ENCODE measurements around the gene JARID2. TPM values are rescaled to one million over a fixed set of nuclear protein-coding genes. Genes with fewer than 3 reads are reported as not detected.
"Not testable (repeated sequence)": the region's sequence is repeated elsewhere in the genome, so short reads cannot be mapped to it uniquely, and the experiment has no call there.

Gene JARID2
- total RNA-seq, 1 experiment from 2014 or later, result 23.6 TPM

- no peaks in the 10 kb centered on the region for H3K27me3 ChIP-seq (ENCODE audit: insufficient read depth, low read length)
- no peak overlapping the region for H2AFZ ChIP-seq (ENCODE audit: low read depth, low read length, poor library complexity, severe bottlenecking)
- H3K36me3 ChIP-seq (ENCODE audit: control insufficient read depth in 1 of 2, insufficient read depth in 2 of 2, low read length in 2 of 2), result no peaks in the 10 kb centered on the region
- no peaks in the 10 kb centered on the region for H3K9me3 ChIP-seq (ENCODE audit: control insufficient read depth in 1 of 2, insufficient read depth in 1 of 2, low read depth in 1 of 2, low read length in 2 of 2)
- ChIA-PET CTCF (no interaction called here), RAD21 (ENCODE audit: low non-redundant PET in 1 of 2, low total read pairs in 2 of 2, uncharacterized antibody in 2 of 2, unreplicated experiment in 2 of 2) (no interaction called here), POLR2A (no interaction called here)
- no TSS peak for BruUV-seq (replicated peaks)
- no peak overlapping the region for H3K4me3 ChIP-seq (replicated peaks in 1 of 2; ENCODE audit: low read depth in 1 of 2, low read length in 2 of 2)
- H3K9me2 ChIP-seq (ENCODE audit: insufficient read depth), result no peaks in the 10 kb centered on the region
- DNase-seq (ENCODE audit: low read depth, low spot score) (peak; percentile 16), ATAC-seq (peak; percentile 84)
- H3K4me2 ChIP-seq (ENCODE audit: low read length), result peak overlapping the region; percentile 64
- intact Hi-C loops (cut with micrococcal nuclease), result no loop called here
- peak overlapping the region; percentile 23; the same call in 1 of the 2 replicates for H3K9ac ChIP-seq (ENCODE audit: low read length)
- H3K4me1 ChIP-seq (ENCODE audit: control insufficient read depth in 1 of 2, insufficient read depth in 2 of 2, low read length in 2 of 2), result peaks cover 11 to 32% of the 10 kb centered on the region in 2 experiments
- peaks cover 88% of the 10 kb centered on the region for H3K79me2 ChIP-seq (ENCODE audit: insufficient read depth, low read length)
- peak; percentile 58 for TF ChIP-seq CBX3 (IDR thresholded peaks at IDR 0.05; ENCODE audit: low read depth)
- TF ChIP-seq SIN3A (IDR thresholded peaks at IDR 0.05; ENCODE audit: low read depth), result no peak
- 0 out of 2 replicates have a peak, but pooled peaks have one; percentile 11 for TF ChIP-seq RAD21 (IDR thresholded peaks at IDR 0.05; ENCODE audit: low read depth)
- TF ChIP-seq YY1 (IDR thresholded peaks at IDR 0.05; ENCODE audit: extremely low read depth, insufficient replicate concordance, low read depth, low read length), result no peak
- 0 out of 2 replicates have a peak, but pooled peaks have one; percentile 29 for TF ChIP-seq FOSL1 (IDR thresholded peaks at IDR 0.05; ENCODE audit: low read depth)
- peak; percentile 35; the same call in 1 of the 2 replicates for TF ChIP-seq JUND (IDR thresholded peaks at IDR 0.05)
- H4K20me1 ChIP-seq (ENCODE audit: insufficient read depth), result no peaks in the 10 kb centered on the region
- peak overlapping the region; percentile 39; the same call in 1 of the 2 replicates for H3K27ac ChIP-seq (ENCODE audit: low read depth, low read length)
Observed at GRCh38 chr6:15322781-15323536, 77.1 kb downstream of the JARID2 start.

DNA sequence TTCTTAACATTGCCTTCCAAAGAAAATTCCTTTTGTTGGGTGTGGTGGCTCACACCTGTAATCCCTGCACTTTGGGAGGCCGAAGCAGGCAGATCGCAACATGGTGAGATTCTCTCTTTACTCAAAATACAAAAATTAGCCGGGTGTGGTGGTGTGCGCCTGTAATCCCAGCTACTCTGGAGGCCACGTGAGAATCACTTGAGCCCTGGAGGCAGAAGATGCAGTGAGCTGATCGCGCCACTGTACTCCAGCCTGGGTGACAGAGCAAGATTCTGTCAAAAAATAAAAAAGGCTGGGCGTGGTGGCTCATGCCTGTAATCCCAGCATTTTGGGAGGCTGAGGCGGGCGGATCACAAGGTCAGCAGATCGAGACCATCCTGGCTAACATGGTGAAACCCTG, 77.7 kb downstream of the JARID2 start:
- Histone ChIP-seq H3K4me1 (ENCODE audit: control insufficient read depth in 1 of 2, insufficient read depth in 2 of 2, low read length in 2 of 2) (peaks cover 11 to 33% of the 10 kb centered on the region in 2 experiments), H3K9ac (ENCODE audit: low read length) (peak overlapping the region; percentile 23; the same call in 1 of the 2 replicates), H3K27ac (ENCODE audit: low read depth, low read length) (peak overlapping the region; percentile 39; the same call in 1 of the 2 replicates), H3K4me2 (ENCODE audit: low read length) (peak overlapping the region; percentile 64), H3K79me2 (ENCODE audit: insufficient read depth, low read length) (peaks cover 87% of the 10 kb centered on the region)
- intact Hi-C loops (cut with micrococcal nuclease); H3K36me3 ChIP-seq (ENCODE audit: control insufficient read depth in 1 of 2, insufficient read depth in 2 of 2, low read length in 2 of 2); H3K9me3 ChIP-seq (ENCODE audit: control insufficient read depth in 1 of 2, insufficient read depth in 1 of 2, low read depth in 1 of 2, low read length in 2 of 2); CTCF ChIA-PET; H3K27me3 ChIP-seq (ENCODE audit: insufficient read depth, low read length); H4K20me1 ChIP-seq (ENCODE audit: insufficient read depth); H2AFZ ChIP-seq (ENCODE audit: low read depth, low read length, poor library complexity, severe bottlenecking); POLR2A ChIA-PET; BruUV-seq (replicated peaks); DNase-seq (ENCODE audit: low read depth, low spot score); RAD21 ChIA-PET (ENCODE audit: low non-redundant PET in 1 of 2, low total read pairs in 2 of 2, uncharacterized antibody in 2 of 2, unreplicated experiment in 2 of 2); H3K4me3 ChIP-seq (replicated peaks in 1 of 2; ENCODE audit: low read depth in 1 of 2, low read length in 2 of 2); H3K9me2 ChIP-seq (ENCODE audit: insufficient read depth): not testable (repeated sequence)
- ATAC-seq, result peak; percentile 16; the same call in 1 of the 2 replicates
